Activated CD8-positive, alpha-beta memory T cell treated with anti-CD3 and anti-CD28 coated beads for 24 hours (primary cell): ENCODE measurements around the gene DDX42.

Experiments
- DNase-seq: peaks from one replicate; pipeline ENCODE4 v3.0.0-alpha.2; 2020

Gene DDX42, protein sequence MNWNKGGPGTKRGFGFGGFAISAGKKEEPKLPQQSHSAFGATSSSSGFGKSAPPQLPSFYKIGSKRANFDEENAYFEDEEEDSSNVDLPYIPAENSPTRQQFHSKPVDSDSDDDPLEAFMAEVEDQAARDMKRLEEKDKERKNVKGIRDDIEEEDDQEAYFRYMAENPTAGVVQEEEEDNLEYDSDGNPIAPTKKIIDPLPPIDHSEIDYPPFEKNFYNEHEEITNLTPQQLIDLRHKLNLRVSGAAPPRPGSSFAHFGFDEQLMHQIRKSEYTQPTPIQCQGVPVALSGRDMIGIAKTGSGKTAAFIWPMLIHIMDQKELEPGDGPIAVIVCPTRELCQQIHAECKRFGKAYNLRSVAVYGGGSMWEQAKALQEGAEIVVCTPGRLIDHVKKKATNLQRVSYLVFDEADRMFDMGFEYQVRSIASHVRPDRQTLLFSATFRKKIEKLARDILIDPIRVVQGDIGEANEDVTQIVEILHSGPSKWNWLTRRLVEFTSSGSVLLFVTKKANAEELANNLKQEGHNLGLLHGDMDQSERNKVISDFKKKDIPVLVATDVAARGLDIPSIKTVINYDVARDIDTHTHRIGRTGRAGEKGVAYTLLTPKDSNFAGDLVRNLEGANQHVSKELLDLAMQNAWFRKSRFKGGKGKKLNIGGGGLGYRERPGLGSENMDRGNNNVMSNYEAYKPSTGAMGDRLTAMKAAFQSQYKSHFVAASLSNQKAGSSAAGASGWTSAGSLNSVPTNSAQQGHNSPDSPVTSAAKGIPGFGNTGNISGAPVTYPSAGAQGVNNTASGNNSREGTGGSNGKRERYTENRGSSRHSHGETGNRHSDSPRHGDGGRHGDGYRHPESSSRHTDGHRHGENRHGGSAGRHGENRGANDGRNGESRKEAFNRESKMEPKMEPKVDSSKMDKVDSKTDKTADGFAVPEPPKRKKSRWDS

DNA sequence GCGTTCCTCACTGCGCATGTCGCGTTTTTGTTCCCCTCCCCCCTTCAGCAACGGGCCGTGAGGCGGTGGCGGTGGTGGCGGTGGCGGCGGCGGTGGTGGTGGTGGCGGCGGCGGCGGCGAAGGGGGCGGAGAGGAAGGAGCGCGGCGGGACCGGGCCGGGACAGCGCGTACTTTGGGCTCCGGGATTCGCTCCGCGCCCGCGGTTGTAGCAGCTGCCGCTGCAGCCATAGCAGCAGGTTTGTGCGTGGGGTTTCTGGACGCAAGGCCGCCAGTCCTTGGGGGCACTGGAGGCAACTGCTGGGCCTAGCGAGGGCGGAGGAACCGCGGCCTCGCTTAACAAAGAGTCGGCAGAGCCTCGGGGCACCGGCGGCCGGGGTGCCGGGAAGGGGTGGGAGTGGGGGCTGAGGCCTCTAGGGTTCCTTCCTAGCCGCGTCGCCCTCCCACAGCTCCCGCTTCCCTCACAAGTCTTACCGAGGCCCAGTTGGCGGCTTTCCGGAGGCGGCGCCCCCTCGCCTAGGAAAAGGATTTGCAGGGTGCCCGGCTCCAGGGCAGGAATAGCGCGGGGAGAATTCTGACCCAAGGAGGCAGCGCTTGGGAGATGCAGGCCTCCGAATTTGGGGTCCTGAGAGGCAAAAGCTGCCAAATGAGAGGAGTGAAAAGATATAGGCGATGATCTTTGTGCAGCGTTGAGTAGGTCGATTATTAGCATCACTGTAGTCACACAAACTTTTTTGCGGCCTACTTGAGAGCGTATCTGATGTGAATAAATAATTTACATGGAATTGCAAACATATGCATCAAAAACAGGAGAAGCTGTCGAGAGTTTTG is at the start of gene DDX42:
TSS of gene DDX42 (plus strand) at position 30 of the 828 bp plus-strand sequence. CDS start 12,880 bp downstream, outside the sequence.
- no peak for DNase-seq

DNA sequence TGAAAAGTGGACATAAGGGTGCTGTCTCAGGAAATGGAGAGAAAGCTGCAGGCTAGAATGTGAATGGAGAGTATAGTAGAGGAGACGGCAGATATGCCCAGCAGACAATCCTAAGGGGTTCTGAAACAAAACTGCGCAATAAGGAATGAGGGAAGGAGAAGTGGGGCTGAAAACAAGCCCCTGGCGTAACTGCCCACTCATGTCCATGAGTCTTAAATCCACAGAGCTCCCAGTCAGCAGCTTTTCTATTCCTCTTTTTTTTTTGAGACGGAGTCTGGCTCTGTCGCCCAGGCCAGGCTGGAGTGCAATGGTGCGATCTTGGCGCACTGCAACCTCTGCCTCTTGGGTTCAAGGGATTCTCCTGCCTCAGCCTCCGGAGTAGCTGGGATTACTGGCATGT is 38.3 kb upstream of the DDX42 start:
- DNase-seq, result no peak

DNA sequence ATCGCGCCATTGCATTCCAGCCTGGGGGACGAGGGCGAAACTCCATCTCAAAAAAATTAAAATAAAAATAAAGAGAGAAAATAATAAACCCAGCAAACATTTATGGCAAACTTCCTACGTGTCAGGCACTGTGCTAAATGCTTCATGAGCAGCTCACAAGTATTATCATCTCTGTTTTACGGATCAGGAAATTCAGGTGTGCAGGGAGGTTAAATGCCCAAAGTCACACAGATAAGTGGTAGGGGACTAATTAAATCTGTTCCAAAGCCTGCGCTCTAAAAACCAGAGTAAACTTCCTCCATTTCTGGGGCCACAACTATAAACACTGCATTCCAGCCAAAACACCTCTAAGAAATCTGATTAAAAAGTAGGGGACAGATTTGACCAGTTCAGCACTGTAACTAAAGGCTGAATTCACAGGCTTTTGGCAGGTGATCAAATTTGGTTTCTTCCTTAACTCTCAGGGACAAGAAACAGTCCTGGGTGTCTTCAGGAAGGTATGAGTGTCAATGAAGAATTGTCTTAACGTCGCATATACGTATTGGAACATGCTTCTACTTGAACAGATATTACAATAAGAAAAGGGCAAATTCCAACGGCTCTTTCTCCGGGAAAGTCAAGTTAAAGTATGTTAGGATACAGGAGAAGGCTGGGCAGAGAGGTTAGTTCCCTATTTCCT is 33.4 kb upstream of the DDX42 start:
- no peak for DNase-seq

DNA sequence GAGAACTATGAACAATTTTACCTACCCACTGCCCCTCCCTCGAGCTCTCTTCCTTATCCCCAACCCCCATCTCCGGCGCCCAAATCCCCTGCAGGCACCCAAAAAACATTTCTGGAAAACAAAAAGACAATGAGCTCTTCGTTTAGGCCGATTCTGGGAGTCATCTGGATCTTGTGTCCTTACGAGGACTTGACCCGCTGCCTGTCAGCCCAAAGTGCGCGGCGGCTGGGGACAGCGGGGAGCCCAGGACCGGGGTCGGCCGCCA is 32.9 kb upstream of the DDX42 start:
- DNase-seq, result no peak

DNA sequence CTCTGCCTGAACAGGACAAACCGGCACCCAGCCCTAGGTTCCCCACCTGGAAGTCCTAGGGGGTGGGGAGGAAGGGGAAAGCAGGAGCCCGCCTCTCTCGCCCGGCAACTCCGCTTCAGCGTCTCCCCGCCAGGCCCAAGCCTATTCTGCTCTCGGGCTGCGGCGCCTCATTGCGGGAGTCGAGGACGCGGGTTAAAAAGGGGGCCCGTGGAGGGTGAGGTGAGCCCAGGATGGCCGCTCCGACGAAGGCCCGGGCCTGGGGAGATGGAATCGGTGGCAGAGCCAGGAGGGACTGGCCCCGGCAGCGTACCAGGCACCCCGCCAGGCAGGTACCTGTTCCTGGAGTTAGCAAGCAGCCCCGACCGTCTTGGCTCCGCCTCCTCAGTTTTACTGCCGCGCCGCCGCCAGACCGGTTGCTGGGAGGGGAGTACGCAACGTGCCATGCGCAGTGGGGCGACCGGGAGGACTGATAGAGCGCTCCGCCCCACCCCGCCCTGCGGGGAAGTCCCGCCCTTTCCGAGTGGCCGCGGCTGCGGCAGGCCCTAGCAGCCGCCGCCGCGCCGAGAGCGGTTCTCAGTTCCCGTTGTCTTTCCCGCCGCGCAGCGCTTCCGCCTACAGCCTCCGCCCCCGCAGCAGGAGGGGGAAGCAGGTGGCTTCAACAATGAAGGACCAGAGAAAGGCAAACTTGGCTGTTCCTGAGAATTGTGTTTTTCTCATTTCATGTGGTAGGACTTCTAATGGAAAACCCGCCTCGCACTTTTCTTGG is 32.4 kb upstream of the DDX42 start, which contains the start of gene STRADA:
TSS of gene STRADA (minus strand) at position 392 of the 766 bp plus-strand sequence. CDS start 13,430 bp downstream, outside the sequence.
- DNase-seq, result peak; percentile 99

DNA sequence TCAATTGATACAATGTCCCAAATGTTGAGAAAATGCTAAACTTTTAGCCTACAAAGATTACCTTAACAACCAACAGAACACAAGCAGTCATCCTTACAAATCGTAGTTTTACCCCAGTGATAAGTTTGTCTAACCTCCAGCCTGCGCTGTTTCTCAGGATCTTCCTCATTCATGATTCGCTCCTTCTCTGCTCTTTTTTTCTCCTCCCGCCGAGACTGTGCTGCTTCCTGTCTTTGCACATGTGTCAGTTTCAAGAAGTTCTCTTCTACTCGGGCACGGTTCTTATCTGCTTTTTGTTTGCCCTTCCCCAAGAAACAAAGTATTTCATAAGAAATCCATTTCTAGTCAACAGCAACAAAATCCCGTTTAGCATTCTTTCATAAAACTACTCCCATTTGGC is 22.2 kb upstream of the DDX42 start:
- no peak for DNase-seq

DNA sequence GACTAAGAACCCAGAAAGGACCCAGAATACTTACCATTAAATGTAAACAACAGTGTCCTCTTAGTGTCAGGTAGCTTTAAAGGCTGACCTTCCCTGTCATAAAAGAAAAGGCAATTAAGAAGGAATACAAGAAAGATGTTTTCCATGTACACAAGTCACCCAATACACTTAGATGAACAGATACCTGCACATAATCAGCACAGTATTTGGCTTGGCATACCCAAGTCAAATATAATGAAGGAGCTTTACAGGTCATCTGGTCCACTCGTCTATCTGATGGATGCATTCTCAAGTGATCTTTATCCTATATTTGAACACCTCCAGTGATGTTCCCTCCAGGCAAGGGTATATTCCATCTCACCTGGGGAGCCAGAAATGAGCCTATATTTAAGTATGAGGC is 21.3 kb upstream of the DDX42 start:
- no peak for DNase-seq

DNA sequence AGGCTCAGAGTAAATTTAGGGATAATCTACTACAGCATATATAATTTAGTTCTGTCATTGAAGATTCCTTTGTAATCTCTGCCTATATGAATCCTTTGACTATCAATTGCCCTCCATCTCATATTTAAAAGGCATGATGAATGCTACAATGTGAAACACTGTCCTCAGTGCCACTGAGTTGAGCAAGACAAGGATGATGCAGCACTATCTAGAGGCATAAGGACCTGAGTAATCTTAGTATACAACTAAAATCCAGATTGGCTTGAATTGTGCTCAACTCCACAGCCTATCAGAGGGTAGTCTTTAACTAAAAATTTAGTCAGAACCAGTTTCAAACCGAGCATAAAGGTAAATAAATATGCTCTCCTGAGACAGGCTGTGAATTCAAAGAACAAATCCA is 20.8 kb upstream of the DDX42 start:
- DNase-seq, result no peak

DNA sequence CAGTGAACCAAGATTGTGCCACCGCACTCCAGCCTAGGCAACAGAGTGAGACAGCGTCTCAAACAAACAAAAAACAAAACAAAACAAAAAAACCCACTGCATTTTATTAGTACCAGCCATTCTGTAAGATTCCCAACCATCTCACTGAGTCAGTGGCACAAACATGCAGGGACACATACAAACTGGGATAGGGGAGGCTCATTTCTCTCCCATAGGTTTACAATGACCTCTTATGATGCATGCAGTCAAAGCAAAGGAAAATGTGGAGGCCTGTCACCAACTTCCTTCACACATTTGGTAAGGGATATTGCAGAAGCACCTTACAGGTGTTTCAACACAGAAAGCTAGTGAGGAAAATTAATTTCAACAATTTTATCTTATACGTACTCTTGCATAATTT is 19.9 kb upstream of the DDX42 start:
- no peak for DNase-seq

DNA sequence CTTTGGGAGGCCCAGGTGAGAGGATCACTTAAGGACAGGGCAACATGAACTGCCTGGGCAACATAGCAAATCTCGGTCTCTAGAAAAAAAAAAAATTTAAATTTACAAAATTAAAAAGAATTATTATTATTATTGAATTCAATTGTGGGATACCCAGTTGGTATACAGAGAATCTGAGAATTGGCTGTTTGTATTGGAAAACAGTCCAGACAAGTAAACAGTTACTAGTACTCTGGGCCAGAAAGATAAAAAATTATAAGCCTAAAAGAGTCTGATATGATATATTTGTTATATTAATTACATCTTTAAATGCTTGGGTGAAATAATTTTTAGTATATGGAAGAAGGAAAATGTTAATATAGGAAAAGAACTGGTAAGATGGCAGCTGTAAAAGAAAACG is 15.5 kb upstream of the DDX42 start:
- DNase-seq, result no peak

DNA sequence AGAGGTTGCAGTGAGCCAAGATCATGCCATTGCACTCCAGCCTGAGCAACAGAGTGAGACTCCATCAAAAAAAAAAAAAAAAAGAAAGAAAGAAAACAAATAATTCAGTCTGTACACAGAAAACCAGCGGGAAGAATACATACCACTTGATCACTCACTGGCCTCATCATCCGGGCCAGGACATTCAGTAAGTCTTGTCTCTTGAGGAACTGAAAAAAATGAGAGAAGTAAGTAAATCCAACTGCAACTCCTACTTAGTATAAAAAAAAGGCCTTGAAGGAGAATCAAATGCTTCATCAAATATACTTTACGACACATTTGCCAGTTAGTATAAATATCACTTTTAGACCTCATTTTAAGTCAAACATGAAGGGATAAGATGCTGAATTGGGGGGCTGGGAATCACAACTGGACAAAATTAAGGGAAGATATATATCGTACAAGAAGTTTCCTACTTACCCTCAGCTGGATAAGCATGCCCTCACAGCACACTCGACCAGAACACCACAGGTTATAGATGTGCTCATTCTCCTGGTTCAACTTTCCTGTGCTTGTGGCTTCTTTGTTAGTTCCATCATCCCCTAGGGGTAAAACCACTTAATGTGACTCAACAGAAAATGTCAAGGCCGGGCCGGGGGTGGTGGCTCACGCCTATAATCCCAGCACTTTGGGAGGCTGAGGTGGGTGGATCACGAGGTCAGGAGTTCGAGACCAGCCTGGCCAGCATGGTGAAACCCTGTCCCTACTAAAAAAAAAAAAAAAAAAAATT is 13.0 kb upstream of the DDX42 start:
- no peak for DNase-seq

DNA sequence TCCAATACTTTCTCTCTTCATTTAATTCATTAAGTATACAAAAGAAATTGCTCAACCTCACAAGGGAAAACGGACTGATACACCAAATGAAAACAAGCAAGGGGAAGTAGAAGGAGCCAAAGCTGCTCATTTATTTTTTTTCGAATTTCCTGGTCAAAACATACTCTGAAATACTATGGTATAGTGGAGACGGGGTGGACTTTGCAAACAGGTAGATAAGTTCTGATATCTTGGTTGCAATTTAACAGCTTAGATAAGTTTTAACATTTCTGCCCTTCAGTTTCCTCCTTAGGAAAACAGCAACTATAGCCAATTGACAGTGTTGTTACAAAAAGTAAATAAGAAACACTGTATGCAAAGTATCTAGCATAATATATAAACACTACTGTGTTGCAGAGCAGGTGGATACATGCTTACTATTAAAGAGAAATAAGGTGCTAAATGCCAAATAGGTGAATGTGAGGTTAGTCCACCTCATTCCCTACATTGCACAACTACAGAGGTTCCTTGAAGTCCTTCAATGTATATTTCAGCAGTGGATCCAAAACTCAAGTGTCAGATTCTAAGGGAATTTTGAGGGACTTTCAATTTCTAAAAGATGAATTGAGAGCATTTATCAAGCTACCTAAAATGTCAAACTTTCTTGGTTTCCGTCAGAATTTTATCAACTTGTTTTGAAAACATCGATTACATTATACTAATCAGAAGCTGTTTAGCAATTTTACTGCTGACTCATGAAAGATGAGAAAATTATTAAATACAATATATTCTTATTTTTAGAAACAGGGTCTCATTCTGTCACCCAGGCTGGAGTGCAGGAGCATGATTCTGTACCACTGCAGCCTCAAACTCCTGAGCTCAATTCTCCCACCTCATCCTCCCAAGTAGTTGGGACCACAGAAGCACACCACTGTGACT is 11.6 kb upstream of the DDX42 start:
- DNase-seq, result no peak

DNA sequence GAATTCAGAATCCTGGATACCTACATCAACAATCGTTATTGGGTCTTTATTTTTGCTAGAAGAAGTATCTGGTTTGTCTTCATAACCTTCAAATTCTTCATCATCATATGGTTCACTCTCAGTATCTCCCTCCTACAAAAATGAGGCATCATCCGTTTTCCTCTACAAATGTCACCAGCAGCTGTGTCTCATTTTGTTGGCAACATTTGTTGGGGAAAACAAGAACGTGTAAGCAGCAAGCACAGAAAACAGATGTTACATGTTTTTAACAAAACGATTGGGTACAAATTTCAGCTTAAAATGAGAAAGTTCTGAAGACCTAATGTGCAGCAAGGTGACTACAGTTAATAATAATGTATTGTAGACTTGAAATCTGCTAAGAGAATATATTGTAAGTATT is 9.3 kb upstream of the DDX42 start:
- no peak for DNase-seq

DNA sequence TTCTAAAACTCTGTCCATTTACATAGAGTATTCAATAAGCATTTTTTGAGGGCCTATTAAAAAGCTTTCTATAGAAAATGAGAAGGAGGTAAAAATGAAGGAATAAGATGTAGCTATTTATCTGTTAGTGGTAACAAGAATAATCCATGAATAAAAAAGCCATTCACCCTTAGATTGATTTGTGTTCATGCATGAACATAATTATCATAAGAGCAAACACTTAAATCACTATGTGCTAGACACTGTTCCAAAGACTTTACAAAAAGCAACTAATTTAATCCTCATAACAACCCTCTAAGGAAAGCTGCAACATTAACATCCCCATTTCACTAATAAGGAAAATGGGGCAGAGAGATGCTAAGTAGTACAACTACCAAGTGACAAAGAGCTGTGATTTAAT is 7.2 kb upstream of the DDX42 start:
- DNase-seq, result no peak

DNA sequence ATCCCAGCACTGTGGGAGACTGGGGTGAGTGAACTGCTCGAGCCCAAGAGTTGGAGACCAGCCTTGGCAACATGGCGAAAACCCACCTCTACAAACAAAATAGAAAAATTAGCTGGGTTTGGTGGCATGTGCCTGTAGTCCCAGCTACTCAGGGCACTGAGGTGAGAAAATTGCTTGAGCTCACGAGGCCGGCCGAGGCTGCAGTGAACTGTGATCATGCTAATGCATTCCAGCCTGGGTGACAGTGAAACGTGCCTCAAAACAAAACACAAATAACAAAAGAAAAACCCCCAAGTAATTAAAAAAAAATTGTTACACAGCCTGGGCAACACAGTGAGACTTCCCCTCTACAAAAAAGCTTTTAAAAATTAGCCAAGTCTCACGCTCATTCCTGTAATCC is 5.5 kb upstream of the DDX42 start:
- DNase-seq, result no peak

DNA sequence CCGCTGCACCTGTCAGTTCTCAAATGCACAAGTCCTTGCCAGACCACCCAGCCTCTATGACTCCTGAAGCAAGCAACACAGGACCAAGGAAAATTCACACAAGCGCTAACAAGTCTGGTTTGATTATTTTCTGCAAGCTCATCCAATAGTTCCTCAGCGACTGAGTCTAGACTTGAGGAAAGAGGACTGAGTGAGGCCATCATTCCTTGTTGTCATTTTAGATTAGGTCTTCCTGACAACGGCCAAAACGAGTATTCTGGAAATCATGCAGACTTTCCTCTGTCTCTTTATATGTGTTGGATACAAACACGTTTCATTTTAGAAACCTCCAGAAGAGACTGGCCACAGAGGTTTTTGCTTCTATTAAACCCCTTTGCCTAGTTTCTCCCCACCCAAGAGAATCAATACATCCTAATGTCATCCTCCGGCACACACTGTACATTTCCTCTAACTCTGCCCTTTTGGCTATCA is 1.1 kb upstream of the DDX42 start:
- no peak for DNase-seq

DNA sequence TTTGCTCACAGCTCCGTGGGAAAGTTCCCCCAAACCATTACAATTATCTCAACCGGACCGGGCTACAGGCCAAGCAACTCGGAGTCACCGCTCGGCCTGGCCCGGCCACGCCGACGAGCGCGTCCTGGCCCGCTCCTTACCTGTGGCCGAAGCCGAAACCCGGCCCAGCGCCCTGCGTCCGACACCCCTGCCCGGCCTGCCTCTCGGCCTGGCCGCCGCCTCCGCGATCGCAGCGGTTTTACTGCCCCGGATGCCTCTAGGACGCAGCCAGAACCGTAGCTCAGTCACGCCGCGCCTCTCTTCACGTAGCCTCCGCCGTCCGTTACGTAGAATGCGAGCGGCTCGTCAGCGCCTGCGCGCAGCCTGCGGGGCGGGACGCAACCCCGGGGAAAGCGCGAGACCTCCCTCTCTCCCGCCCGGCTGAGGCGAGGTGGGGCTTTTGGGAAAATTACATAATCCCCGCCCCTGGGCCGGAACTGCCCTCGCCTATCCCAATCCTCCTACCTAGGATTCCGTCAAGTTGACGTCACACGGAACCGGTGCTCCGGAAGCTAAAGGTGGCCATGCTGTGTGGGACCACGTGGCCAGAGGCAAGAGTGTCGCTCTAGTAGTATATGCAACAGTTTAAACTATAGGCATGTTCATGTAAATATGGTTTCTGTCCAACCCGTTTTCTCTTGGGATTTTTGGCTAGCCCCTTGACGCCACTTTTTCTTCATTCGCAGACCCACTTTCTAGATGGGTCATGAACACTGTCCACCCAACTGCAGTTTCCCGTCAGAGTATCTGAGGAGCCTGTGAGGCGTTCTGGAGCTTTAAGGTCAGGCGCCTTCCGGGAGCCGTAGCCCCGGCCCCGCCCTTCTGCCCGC is 464 bp upstream of the DDX42 start, which contains the start of gene CCDC47:
TSS of gene CCDC47 (minus strand) at position 326 of the 869 bp plus-strand sequence. CDS start 7,422 bp downstream, outside the sequence.
- DNase-seq, result peak; percentile 98

DNA sequence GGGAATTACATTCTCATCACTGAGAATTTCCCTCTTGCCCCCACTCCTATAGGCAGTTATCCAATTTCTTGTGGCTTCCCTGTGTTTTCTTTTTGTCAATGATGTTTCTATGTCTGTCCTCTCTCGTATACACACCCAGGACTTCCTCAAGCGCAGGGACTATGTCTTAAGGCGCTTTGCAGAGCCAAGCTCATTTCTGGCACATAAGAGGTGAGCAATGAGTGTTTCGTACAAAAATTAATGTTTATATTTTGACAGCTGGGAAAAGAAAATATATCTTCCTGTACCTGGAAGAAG is 947 bp downstream of the DDX42 start:
- DNase-seq, result no peak

DNA sequence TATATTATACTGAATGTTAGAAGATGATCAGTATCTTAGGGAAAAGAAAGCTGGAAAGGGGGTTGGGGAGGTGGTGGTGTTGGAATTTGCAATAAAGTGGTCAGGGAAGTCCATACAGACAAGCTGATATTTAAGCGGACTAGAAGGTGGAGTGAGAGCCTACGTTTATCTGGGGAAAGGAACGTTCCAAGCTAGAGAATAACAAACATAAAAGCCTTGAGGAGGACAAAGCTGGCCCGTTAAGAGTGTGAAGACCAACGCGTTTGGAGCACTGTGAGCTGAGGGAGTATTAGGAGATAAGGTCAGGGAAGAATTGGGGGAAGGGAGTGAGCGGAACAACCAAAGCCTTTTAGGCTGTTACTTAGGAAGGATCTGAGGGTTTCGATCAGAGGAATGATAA is 1.4 kb downstream of the DDX42 start:
- DNase-seq, result no peak
